ENCODE results near the gene TFPI.

TFPI gene

DNA sequence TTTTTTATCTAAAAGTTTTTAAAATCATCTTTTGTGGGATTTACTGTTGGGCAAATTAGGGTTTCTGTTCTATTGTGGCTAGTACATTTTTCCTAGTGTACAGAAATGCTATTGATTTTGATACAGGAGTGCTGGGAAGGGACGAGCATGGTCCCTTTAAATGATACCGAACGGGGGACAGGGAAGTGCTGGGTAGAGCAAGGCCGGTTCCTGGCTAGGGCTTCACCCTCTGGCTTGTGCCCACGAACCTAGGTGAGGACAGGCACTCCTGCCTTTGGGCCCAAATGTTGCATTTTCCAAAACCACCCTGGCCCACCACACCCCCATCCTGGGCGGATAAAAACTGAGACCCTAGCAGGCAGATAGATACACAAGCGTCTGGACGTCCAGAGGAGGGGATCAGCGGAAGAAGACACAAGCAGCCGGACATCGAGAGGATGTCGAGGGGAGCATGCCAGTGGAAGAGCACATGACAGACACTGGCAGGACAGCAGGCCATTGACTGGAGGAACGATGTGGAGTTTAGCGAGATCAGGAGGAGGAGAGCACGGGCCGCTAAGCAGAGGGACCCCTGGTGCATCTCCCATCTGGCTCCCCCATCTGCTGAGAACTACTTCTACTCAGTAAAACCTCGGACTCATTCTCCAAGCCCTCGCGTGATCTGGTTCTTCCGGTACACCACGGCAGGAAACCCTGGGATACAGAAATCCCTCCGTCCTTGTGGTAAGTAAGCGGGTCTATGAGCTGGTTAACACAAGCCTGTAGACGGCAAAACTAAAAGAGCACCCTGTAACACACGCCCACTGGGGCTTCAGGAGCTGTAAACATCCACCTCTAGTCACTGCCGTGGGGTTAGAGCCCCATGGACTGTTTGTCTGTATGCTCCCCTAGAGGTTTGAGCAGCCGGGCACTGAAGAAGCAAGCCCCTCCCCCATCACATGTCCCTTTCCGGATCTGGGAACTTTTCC, 92.7 kb downstream of the TFPI start:
- no peak for DNase-seq

DNA sequence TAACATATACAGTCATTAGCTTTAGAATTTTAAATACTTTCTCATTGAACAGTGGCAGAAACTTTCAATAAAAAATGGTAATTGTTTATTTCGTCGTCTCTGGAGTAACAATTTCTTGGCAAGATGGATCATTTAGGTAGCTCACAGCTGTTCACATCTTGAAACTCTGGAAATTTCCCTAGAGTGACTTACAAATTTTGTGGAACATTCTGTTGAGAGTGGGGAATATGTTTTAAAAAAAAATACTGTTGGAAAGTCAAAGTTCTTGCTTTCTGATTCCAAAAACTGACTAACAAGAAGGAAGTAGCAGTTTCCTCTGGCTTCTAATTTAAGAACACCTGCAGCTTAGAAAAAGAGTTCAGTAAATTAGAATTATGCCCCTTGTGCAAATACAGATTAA, 95.0 kb downstream of the TFPI start:
- DNase-seq = no peak

GRCh38 chr2:187453078-187453641, 101.1 kb downstream of the TFPI start:
- no peak for DNase-seq

- DNase-seq = no peak
Observed at GRCh38 chr2:187451510-187451909, 102.7 kb downstream of the TFPI start.

DNA sequence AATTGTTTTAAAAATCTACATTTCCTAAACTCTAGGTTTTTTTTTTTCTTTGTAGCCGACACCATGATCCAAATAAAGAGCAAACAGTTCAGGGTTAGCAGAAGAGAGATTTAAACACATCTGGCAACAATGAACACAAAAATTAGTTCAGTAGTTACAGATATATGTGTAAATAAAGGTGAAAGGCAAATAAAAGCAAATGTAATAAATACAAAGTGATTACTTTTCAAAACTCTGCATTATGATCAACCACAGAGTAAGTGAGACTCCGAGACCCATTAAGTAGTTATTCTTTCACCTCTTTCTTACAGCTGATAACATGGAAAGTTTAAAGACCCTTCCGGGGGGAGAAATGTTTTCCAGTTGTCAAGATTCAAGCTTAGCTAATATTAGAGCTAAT, 106.9 kb downstream of the TFPI start:
- no peak for DNase-seq

- DNase-seq = no peak
Observed at GRCh38 chr2:187446711-187447110, 107.5 kb downstream of the TFPI start.

GRCh38 chr2:187445051-187445450, 109.2 kb downstream of the TFPI start:
- no peak for DNase-seq

GRCh38 chr2:187442778-187443177, 111.5 kb downstream of the TFPI start:
- no peak for DNase-seq

DNA sequence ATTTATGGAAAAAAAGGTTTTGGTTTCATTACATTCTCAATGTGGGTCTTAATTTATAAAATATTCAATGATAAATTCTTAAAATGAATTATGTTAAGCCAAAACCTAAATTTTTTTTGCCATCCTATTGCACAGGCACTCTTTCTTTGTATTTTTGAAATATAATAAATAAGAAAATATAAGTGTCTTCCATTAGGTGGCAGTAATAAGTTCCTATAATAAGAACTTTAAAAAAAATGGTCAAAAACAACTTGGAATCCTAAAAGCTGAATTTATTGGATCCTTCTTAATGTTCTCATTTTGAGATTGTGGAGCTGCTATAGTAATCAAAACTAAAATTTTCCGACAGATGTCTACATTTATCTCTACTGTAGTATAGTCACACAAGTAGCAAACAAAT, 111.9 kb downstream of the TFPI start:
- DNase-seq = no peak

DNA sequence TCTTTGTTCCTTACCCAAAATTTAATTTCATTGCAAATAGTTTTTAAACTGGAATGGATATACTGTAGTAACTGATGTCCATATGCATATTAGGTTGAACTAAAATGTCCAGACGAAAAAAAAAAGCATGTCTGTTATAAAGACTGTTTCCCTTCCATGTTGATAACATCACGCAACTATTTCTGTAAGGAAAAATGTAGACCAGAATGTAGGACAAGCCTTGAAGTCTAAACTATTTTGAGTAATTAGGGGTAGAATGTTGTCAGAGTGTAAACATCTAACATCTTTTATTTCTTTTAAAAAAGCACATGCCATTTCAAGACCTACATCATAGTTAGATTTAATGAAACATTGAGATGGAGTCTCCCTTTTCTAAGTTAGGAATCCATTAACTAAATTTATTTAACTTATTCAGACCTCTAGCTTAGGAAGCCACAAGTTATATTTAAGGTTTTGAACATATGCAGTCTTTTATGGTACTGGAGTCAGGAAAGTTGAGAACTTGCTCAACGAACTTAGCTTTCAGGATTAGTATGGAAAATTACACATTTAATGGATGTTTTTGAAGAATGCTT, 114.0 kb downstream of the TFPI start:
- DNase-seq = no peak

- DNase-seq = no peak
Observed at GRCh38 chr2:187438455-187438854, 115.8 kb downstream of the TFPI start.

DNA sequence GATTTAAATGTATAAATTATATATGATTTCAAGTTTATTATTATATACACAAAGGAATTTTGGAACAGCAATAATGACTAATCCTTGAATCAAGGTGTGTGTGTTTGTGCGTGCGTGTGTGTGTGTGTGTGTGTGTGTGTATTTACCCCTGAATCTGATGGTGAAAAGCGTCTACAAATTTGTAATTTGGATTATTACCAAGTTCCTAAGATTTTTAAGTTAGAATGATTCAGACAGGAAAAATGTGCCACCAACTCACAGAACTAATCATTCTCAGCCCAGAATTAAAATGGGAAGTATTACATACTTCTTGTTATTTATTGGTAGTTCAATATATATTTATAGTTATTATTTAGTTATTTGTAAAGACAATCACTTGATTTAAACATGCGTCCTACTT, 118.5 kb downstream of the TFPI start:
- DNase-seq = no peak

GRCh38 chr2:187435078-187435477, 119.2 kb downstream of the TFPI start:
- no peak for DNase-seq

- DNase-seq = no peak
Observed at GRCh38 chr2:187434342-187434785, 119.9 kb downstream of the TFPI start.

DNA sequence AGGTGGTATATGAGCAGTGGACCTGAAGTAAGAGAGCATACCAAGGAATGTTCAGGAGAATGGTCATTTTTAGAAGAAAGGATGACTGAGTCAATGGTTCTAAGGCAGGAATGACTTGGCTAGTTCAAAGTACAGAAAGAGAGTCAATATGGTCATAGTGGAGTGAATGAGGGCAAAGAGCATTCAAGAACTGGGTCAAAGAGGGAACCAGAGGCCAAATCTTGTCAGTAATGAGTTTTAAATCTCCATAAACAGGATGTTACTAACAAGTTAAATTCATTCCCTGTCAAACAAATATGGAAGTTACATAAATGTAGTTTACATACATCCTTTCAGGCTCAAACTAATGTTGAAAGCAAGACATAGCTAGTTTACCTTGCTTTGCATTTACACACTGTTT, 122.3 kb downstream of the TFPI start:
- no peak for DNase-seq

GRCh38 chr2:187429989-187430388, 124.2 kb downstream of the TFPI start:
- no peak for DNase-seq

DNA sequence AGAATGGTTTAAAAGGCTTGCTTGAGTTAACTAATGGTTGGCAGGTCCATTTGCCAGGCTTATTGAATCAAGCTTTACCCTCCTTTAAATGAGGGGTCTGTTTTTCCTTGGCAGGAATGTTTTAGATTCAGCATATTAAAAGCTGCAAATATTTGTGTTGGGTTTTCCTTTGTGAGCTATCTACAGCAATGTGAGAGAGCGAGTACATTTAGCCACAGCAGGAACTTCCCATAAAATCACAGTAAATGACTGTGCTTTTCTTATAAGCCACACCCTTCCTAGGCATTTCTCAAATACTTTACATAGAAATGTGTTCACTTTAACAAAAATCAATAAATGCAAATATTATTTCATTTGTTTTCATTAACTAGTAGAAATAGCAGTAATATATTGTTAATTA, 130.1 kb downstream of the TFPI start:
- no peak for DNase-seq

DNA sequence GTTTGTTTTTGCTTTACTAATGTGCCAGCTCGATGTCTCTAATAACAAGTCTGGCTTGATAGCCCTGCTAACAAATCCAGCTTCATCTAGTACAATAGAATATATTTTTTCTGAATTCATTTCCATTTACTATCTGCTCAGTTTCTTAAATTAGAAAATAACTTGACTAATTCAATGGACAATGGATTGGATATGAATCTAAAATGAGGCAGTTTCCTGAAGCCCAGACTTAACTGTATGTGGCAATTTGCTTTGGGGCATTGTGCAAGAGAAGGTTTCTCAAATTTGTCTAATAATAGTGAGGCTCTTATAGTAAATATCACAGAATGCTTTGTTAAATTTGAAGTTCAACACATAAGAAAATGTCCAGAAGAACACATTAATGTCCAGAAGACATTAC, 132.0 kb downstream of the TFPI start:
- DNase-seq = no peak

DNA sequence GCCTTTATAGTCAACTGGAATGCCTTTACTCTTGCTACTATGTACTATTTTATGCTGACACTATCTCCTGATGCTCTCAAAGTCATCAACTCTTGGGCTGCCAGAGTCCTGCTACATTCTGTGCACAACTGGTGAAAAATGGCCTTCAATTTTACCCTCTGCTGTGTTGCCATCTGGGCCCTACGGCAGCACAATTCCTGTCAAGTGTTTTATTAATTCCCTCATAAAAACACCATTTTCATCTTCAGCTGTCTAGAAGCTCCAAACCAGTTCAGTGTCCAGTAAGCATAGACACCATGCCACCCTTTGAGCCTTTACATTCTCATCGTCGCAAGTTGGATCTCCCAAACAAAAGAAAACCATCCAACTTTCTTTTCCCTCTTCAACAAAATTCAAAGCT, 132.7 kb downstream of the TFPI start:
- DNase-seq = no peak

DNA sequence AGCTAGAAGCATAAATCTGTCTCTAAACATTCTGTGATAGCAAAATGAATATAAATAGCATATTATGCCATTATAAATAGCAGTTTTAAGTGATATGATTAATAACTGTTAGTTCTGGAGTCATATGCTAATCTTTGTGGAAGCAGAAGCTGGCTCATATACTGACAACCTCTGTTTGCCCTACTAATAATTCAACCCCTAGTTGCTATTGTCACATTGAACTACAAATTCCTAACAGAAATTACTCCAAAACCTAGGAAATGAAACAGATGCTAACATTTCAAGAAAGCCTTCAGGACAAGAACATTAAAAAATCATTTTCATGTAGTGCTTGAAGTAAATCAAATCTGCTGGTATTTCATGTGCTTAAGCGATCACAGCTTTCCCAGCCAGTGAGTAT, 134.4 kb downstream of the TFPI start:
- no peak for DNase-seq

DNA sequence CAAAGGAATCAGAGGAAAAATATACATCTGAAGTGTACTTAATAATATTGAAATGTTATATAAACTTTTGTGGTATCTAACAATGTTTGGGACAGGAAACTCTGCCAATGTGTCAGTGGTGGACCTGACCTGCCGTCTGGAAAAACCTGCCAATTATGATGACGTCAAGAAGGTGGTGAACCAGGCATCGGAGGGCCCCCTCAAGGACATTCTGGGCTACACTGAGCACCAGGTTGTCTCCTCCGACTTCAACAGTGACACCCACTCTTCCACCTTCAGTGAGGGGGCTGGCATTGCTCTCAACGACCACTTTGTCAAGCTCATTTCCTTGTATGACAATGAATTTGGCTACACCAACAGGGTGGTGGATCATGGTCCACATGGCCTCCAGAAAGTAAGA, 138.8 kb downstream of the TFPI start:
- DNase-seq = no peak

All from NCI-H510A (cell line).